Measurements from ENCODE around the gene RDX. TPM values are rescaled to one million over a fixed set of nuclear protein-coding genes. Genes with fewer than 3 reads are reported as not detected.

The RDX gene
- total and polyA plus RNA-seq, 2 of the 8 experiments (the other 6 are each of a cell fraction or from before 2014, with no cell fraction given), result 27.4 to 100 TPM

- CTCF ChIA-PET (ENCODE audit: partially characterized antibody), result no interaction called here
- Histone ChIP-seq H3K9ac (replicated peaks in 1 of 4; ENCODE audit: extremely low read depth in 1 of 4, low read depth in 3 of 4, low read length in 3 of 4) (no peak overlapping the region; a peak in 1 of 7 replicates), H4K20me1 (replicated peaks in 1 of 2; ENCODE audit: control insufficient read depth in 1 of 2, insufficient read depth in 2 of 2, low read length in 2 of 2) (no peaks in the 10 kb centered on the region), H2AFZ (ENCODE audit: low read length) (no peak overlapping the region), H4K91ac (replicated peaks; ENCODE audit: insufficient read length, low read length) (no peak overlapping the region), H4K5ac (ENCODE audit: insufficient read length, low read depth, low read length) (peak overlapping the region; percentile 45), H3K23ac (ENCODE audit: insufficient read length) (no peak overlapping the region), H3K79me2 (ENCODE audit: control insufficient read depth in 1 of 2, insufficient read depth in 2 of 2, low read length in 2 of 2) (no peaks in the 10 kb centered on the region), H3K4me1 (replicated peaks in 1 of 4; ENCODE audit: control insufficient read depth in 3 of 4, insufficient read depth in 4 of 4, low read length in 3 of 4) (peaks cover 0 to 12% (median 2%) of the 10 kb centered on the region in 4 experiments; a peak in 3 of 7 replicates), H3K4me3 (ENCODE audit: extremely low read depth in 1 of 4, insufficient read depth in 2 of 4, low read depth in 3 of 4, low read length in 4 of 4) (no peak overlapping the region), H3K27me3 (replicated peaks in 1 of 4; ENCODE audit: control insufficient read depth in 3 of 4, extremely low read depth in 1 of 4, insufficient read depth in 3 of 4, low read length in 3 of 4) (no peaks in the 10 kb centered on the region), H3K14ac (ENCODE audit: insufficient read length) (no peak overlapping the region), H2BK15ac (ENCODE audit: low read length) (no peak overlapping the region), H3K79me1 (ENCODE audit: low read depth, low read length) (no peaks in the 10 kb centered on the region), H2BK12ac (ENCODE audit: low read depth, low read length) (no peak overlapping the region), H2BK5ac (ENCODE audit: low read depth, low read length) (no peak overlapping the region), H2BK20ac (ENCODE audit: low read length) (no peak overlapping the region), H3K4ac (replicated peaks; ENCODE audit: insufficient read length, low read depth, low read length) (no peak overlapping the region), H3K36me3 (ENCODE audit: control insufficient read depth in 2 of 4, insufficient read depth in 4 of 4, low read length in 3 of 4) (no peaks in the 10 kb centered on the region), H3K56ac (replicated peaks; ENCODE audit: insufficient read length, low read depth, low read length) (peak overlapping the region; percentile 46), H3K18ac (ENCODE audit: extremely low read depth, low read length) (no peak overlapping the region), H3K23me2 (ENCODE audit: low read depth, low read length) (no peaks in the 10 kb centered on the region), H2AK5ac (ENCODE audit: low read depth, low read length) (no peak overlapping the region), H3K4me2 (ENCODE audit: insufficient read depth in 1 of 2, low read depth in 2 of 2, low read length in 2 of 2) (no peak overlapping the region), H2BK120ac (replicated peaks; ENCODE audit: low read depth, low read length) (peak overlapping the region; percentile 96), H3K27ac (ENCODE audit: low read depth, low read length) (peak overlapping the region; percentile 38; the same call in 1 of the 2 replicates), H4K8ac (ENCODE audit: extremely low read depth, insufficient read depth, low read length) (no peak overlapping the region), H3K9me3 (ENCODE audit: insufficient read depth in 2 of 2, low read depth in 1 of 2, low read length in 1 of 2) (no peaks in the 10 kb centered on the region)
- TF ChIP-seq HDAC2 (IDR thresholded peaks at IDR 0.05; ENCODE audit: borderline replicate concordance in 1 of 2, low read depth in 2 of 2, low read length in 2 of 2) (no peak), MAFK (IDR thresholded peaks at IDR 0.05; ENCODE audit: low read depth, low read length) (peak; percentile 79), BACH1 (IDR thresholded peaks at IDR 0.05; ENCODE audit: low read length) (peak; percentile 66; the same call in 1 of the 2 replicates)
- FAIRE-seq (no peak), DNase-seq (ENCODE audit: low read depth in 1 of 2, low spot score in 2 of 2) (no peak)
- 66% methylated on average over 3 of the region's 3 CpGs; no CpG with 5 or more reads in 1 of the 2 experiments for WGBS, 2 experiments (ENCODE audit: extremely low coverage in 1 of 2, insufficient coverage in 1 of 2, insufficient read length in 1 of 2, insufficient replicate concordance in 2 of 2, low coverage in 1 of 2, low lambda C conversion rate in 2 of 2, missing lambda C conversion rate in 1 of 2)
- POLR2A ChIA-PET (ENCODE audit: partially characterized antibody), result interaction anchor here (2.0 kb wide), 1 partner anchor 8 kb away, joined by 5 read pairs; no protein-coding TSS in a partner anchor
Measured at GRCh38 chr11:110311783-110312579, 15.6 kb upstream of the RDX start.

All from H1 (cell line).